Aorta (tissue), 5 donors: Measurements from ENCODE around the gene FAM47E. TPM values are rescaled to one million over a fixed set of nuclear protein-coding genes. Genes with fewer than 3 reads are reported as not detected.

ENCODE experiments used
- ATAC-seq: fragments of 200-7000 bp; cut with Tn5 transposase; one replicate; pipeline ENCODE4 v1.9.1; 2022; ENCODE audit warnings: moderate library complexity; ENCODE audit not compliant: low FRiP score
- DNase-seq, 2 donors: peaks; one replicate each; pipeline ENCODE4 v3.0.0-alpha.2; 2020
- H3K27ac ChIP-seq, 2 donors: one replicate each; pipeline ENCODE4 v1.5.1; 2013; ENCODE audit warnings: low read length in 2 of 2, mild to moderate bottlenecking in 2 of 2, moderate library complexity in 2 of 2, control low read depth in 1 of 2, inconsistent platforms in 1 of 2, low read depth in 1 of 2
- H3K27me3 ChIP-seq, 2 donors: one replicate each; pipeline ENCODE4 v1.6.1; 2013; ENCODE audit warnings: control low read depth in 1 of 2, low read length in 1 of 2, mild to moderate bottlenecking in 1 of 2, moderate library complexity in 1 of 2; ENCODE audit not compliant: insufficient read depth in 2 of 2, control insufficient read depth in 1 of 2
- H3K36me3 ChIP-seq, 2 donors: one replicate each; pipeline ENCODE4 v1.6.1; 2013; ENCODE audit warnings: control low read depth in 1 of 2, low read length in 1 of 2, mild to moderate bottlenecking in 1 of 2; ENCODE audit not compliant: insufficient read depth in 2 of 2, control insufficient read depth in 1 of 2
- H3K4me1 ChIP-seq, 2 donors: one replicate each; pipeline ENCODE4 v1.6.1; 2013; ENCODE audit warnings: low read length in 2 of 2, control low read depth in 1 of 2, mild to moderate bottlenecking in 1 of 2, moderate library complexity in 1 of 2; ENCODE audit not compliant: insufficient read depth in 2 of 2, control insufficient read depth in 1 of 2
- H3K4me3 ChIP-seq, 2 donors: one replicate each; pipeline ENCODE4 v1.5.1; 2013; ENCODE audit warnings: low read length in 2 of 2, control low read depth in 1 of 2, mild to moderate bottlenecking in 1 of 2
- H3K9me3 ChIP-seq: one replicate; pipeline ENCODE4 v1.6.1; 2013; ENCODE audit warnings: mild to moderate bottlenecking, low read length; ENCODE audit not compliant: control insufficient read depth
- WGBS, 2 donors: extraction: QIAGEN DNeasy Blood & Tissue Kit; methylation state at CpG; one replicate each; pipeline ENCODE4 v1.1.7; 2013; 5-methylcytosine and 5-hydroxymethylcytosine counted together
- intact Hi-C, 2 donors: fragments of 100-400 bp; cut with DNase I; formaldehyde crosslinking; loops; one replicate each; pipeline versions ENCODE4 v1.14.2 to v1.15.0; 2022
- polyA plus RNA-seq, 2 donors: library from polyadenylated mRNA; stranded (reverse); fragments of 200-250 nt; gene quantifications; one replicate each; pipeline ENCODE4 v1.2.3, GENCODE V29; 2013
- total RNA-seq, 2 donors: library from RNA; stranded (reverse); fragmentation: NEBNext Ultra II Directional; extraction: Animal tissue kit (Norgen Biotek cat#: 25700); gene quantifications; one replicate each; pipeline ENCODE4 v1.2.1, GENCODE V29; 2021
- donor health status: healthy with polysubstance abuse.
- donor health status: Bipolar disorder and iron deficiency.
- donor health status: DM: no; HTN: no; CAD: no.
- donor health status: DM: no; HTN: no; CAD: no.
- donor health status: DM: yes; HTN: yes; CAD: no.

Gene FAM47E
- total and polyA plus RNA-seq, 4 donors, result 1.2 to 2.4 (median 1.8) TPM

GRCh38 chr4:76293772-76294171, 42.3 kb downstream of the FAM47E start:
- DNase-seq (no peak), ATAC-seq (peak; percentile 85)
- intact Hi-C loops, result no loop called here
- peaks cover 4% of the 10 kb centered on the region for H3K9me3 ChIP-seq
- no peaks in the 10 kb centered on the region for H3K4me1 ChIP-seq
- WGBS, 2 donors, result 65 to 74% methylated on average over 2 of the region's 2 CpGs
- no peak overlapping the region for H3K4me3 ChIP-seq
- H3K36me3 ChIP-seq, result no peaks in the 10 kb centered on the region
- H3K27ac ChIP-seq, result no peak overlapping the region
- no peaks in the 10 kb centered on the region for H3K27me3 ChIP-seq

- H3K36me3 ChIP-seq, result no peaks in the 10 kb centered on the region
- peaks cover 2% of the 10 kb centered on the region for H3K9me3 ChIP-seq
- H3K4me1 ChIP-seq, result peaks cover 0 to 2% of the 10 kb centered on the region in 2 donors
- intact Hi-C loops, result no loop called here
- H3K4me3 ChIP-seq, result no peak overlapping the region
- ATAC-seq (no peak), DNase-seq (no peak)
- WGBS, 2 donors, result 89 to 93% methylated on average over 3 of the region's 3 CpGs
- H3K27me3 ChIP-seq, result no peaks in the 10 kb centered on the region
- no peak overlapping the region for H3K27ac ChIP-seq
Measured at GRCh38 chr4:76296286-76296820, 44.8 kb downstream of the FAM47E start.

GRCh38 chr4:76298227-76298626, 46.7 kb downstream of the FAM47E start:
- H3K27ac ChIP-seq, result no peak overlapping the region
- intact Hi-C loops, result no loop called here
- no peaks in the 10 kb centered on the region for H3K27me3 ChIP-seq
- H3K4me1 ChIP-seq, result peaks cover 0 to 2% of the 10 kb centered on the region in 2 donors
- no peak overlapping the region for H3K4me3 ChIP-seq
- DNase-seq, result no peak
- no peaks in the 10 kb centered on the region for H3K36me3 ChIP-seq
- H3K9me3 ChIP-seq, result peaks cover 2% of the 10 kb centered on the region
- no peak for ATAC-seq

- intact Hi-C loops, result loop anchor here in 1 of 2 donors (10.0 kb wide), 1 partner anchor 115 kb away; no protein-coding TSS in a partner anchor
- ATAC-seq (no peak), DNase-seq (no peak)
- H3K9me3 ChIP-seq, result peaks cover 2% of the 10 kb centered on the region
- 89 to 93% methylated on average over 4 of the region's 4 CpGs for WGBS, 2 donors
- H3K27ac ChIP-seq, result no peak overlapping the region
- H3K36me3 ChIP-seq, result no peaks in the 10 kb centered on the region
- H3K4me3 ChIP-seq, result no peak overlapping the region
- no peaks in the 10 kb centered on the region for H3K27me3 ChIP-seq
- peaks cover 1 to 2% of the 10 kb centered on the region in 2 donors for H3K4me1 ChIP-seq
Measured at GRCh38 chr4:76300012-76300411, 48.5 kb downstream of the FAM47E start.

- Histone ChIP-seq H3K27ac (peak overlapping the region in 1 of 2 donors; percentile 71), H3K27me3 (no peaks in the 10 kb centered on the region), H3K4me3 (no peak overlapping the region), H3K9me3 (no peaks in the 10 kb centered on the region), H3K4me1 (peaks cover 2 to 5% of the 10 kb centered on the region in 2 donors), H3K36me3 (no peaks in the 10 kb centered on the region)
- WGBS, 2 donors, result 87 to 88% methylated on average over 4 of the region's 4 CpGs
- intact Hi-C loops, result loop anchor here in 1 of 2 donors (10.0 kb wide), 1 partner anchor 116 kb away; no protein-coding TSS in a partner anchor
- no peak for DNase-seq
- peak; percentile 37 for ATAC-seq
Measured at GRCh38 chr4:76301068-76301774, 49.7 kb downstream of the FAM47E start.

GRCh38 chr4:76301775-76302162, 50.2 kb downstream of the FAM47E start:
- no peak overlapping the region for H3K4me3 ChIP-seq
- ATAC-seq, result no peak
- H3K9me3 ChIP-seq, result no peaks in the 10 kb centered on the region
- H3K27ac ChIP-seq, result peak overlapping the region in 1 of 2 donors; percentile 4
- intact Hi-C loops, result loop anchor here in 1 of 2 donors (10.0 kb wide), 1 partner anchor 117 kb away; no protein-coding TSS in a partner anchor
- H3K27me3 ChIP-seq, result no peaks in the 10 kb centered on the region
- peaks cover 2 to 5% of the 10 kb centered on the region in 2 donors for H3K4me1 ChIP-seq
- no peak for DNase-seq
- no peaks in the 10 kb centered on the region for H3K36me3 ChIP-seq
- WGBS, 2 donors, result 68 to 80% methylated on average over 1 of the region's 1 CpG

- ATAC-seq, result no peak
- 75 to 81% methylated on average over 3 of the region's 3 CpGs for WGBS, 2 donors
- no peaks in the 10 kb centered on the region for H3K36me3 ChIP-seq
- H3K4me1 ChIP-seq, result peaks cover 2 to 5% of the 10 kb centered on the region in 2 donors
- intact Hi-C loops, result loop anchor here in 1 of 2 donors (10.0 kb wide), 1 partner anchor 118 kb away; no protein-coding TSS in a partner anchor
- H3K9me3 ChIP-seq, result no peaks in the 10 kb centered on the region
- no peak overlapping the region for H3K27ac ChIP-seq
- H3K4me3 ChIP-seq, result no peak overlapping the region
- no peak for DNase-seq
- H3K27me3 ChIP-seq, result no peaks in the 10 kb centered on the region
Measured at GRCh38 chr4:76302826-76303438, 51.4 kb downstream of the FAM47E start.

GRCh38 chr4:76305033-76305687, 53.6 kb downstream of the FAM47E start:
- Histone ChIP-seq H3K4me1 (peaks cover 5% of the 10 kb centered on the region in 2 donors), H3K27me3 (no peaks in the 10 kb centered on the region), H3K27ac (peak overlapping the region in 1 of 2 donors; percentile 14), H3K9me3 (no peaks in the 10 kb centered on the region), H3K4me3 (peak overlapping the region in 1 of 2 donors; percentile 75), H3K36me3 (peaks cover 0 to 3% of the 10 kb centered on the region in 2 donors)
- ATAC-seq, result no peak
- intact Hi-C loops, result loop anchor here (5.0 to 10.0 kb wide), 3 partner anchors 53 to 123 kb away; partner anchors contain the start of gene FAM47E (in 1 of the 2)
- no peak for DNase-seq
- 91 to 92% methylated on average over 7 of the region's 7 CpGs for WGBS, 2 donors
